Muscle layer of duodenum (tissue), 2 donors: ENCODE data around the gene FBRS.

Source experiments
- H3K27ac ChIP-seq: one replicate; pipeline ENCODE4 v1.7.0; 2013; ENCODE audit warnings: mild to moderate bottlenecking, low read length
- H3K27me3 ChIP-seq: one replicate; pipeline ENCODE4 v1.7.0; 2013; ENCODE audit warnings: low read depth, mild to moderate bottlenecking, control low read depth, low read length
- H3K36me3 ChIP-seq, 2 donors: one replicate each; pipeline ENCODE4 v1.7.0; 2013; ENCODE audit warnings: low read length in 2 of 2, control low read depth in 1 of 2, mild to moderate bottlenecking in 1 of 2; ENCODE audit not compliant: insufficient read depth in 2 of 2, control insufficient read depth in 1 of 2
- H3K4me1 ChIP-seq, 2 donors: one replicate each; pipeline ENCODE4 v1.7.0; 2013; ENCODE audit warnings: low read length in 2 of 2, mild to moderate bottlenecking in 2 of 2, control low read depth in 1 of 2, moderate library complexity in 1 of 2; ENCODE audit not compliant: insufficient read depth in 2 of 2, control insufficient read depth in 1 of 2
- H3K4me3 ChIP-seq, 2 donors: one replicate each; pipeline ENCODE4 v1.7.0; 2013; ENCODE audit warnings: low read length in 2 of 2, low read depth in 1 of 2, mild to moderate bottlenecking in 1 of 2
- H3K9me3 ChIP-seq, 2 donors: one replicate each; pipeline ENCODE4 v1.7.0; 2013; ENCODE audit warnings: low read length in 2 of 2, control low read depth in 1 of 2, mild to moderate bottlenecking in 1 of 2; ENCODE audit not compliant: control insufficient read depth in 1 of 2
- donor health status: healthy.

The FBRS gene

GRCh38 chr16:30647274-30647571 is 11.0 kb upstream of the FBRS start:
- no peaks in the 10 kb centered on the region for H3K27me3 ChIP-seq
- no peaks in the 10 kb centered on the region for H3K9me3 ChIP-seq
- no peak overlapping the region for H3K27ac ChIP-seq
- H3K4me1 ChIP-seq: peaks cover under 1 to 10% of the 10 kb centered on the region in 2 donors
- H3K36me3 ChIP-seq: no peaks in the 10 kb centered on the region
- no peak overlapping the region for H3K4me3 ChIP-seq

GRCh38 chr16:30649725-30650368 is 8.4 kb upstream of the FBRS start:
- H3K9me3 ChIP-seq: no peaks in the 10 kb centered on the region
- no peaks in the 10 kb centered on the region for H3K27me3 ChIP-seq
- H3K27ac ChIP-seq: peak overlapping the region; percentile 95
- peaks cover 3 to 22% of the 10 kb centered on the region in 2 donors for H3K4me1 ChIP-seq
- H3K4me3 ChIP-seq: peak overlapping the region; percentile 76 to 81
- H3K36me3 ChIP-seq: peaks cover 15 to 21% of the 10 kb centered on the region in 2 donors

- no peaks in the 10 kb centered on the region for H3K27me3 ChIP-seq
- peak within 1 kb of the TSS; percentile 81 to 94 for H3K4me3 ChIP-seq
Measured at GRCh38 chr16:30650369-30651123, 7.7 kb upstream of the FBRS start, which contains the start of gene PRR14. PRR14 (plus strand) TSS chr16:30650960; CDS start chr16:30651646, 686 bp downstream.

GRCh38 chr16:30651124-30652004 is 6.9 kb upstream of the FBRS start:
- Histone ChIP-seq H3K4me1 (peaks cover 3 to 22% of the 10 kb centered on the region in 2 donors), H3K27me3 (no peaks in the 10 kb centered on the region), H3K4me3 (peak overlapping the region; percentile 81 to 94), H3K9me3 (no peaks in the 10 kb centered on the region), H3K27ac (peak overlapping the region; percentile 95), H3K36me3 (peaks cover 26 to 37% of the 10 kb centered on the region in 2 donors)

More at GRCh38 chr16:30650369-30651123, 7.7 kb upstream of the FBRS start, which contains the start of gene PRR14:
- peaks cover 20 to 28% of the 10 kb centered on the region in 2 donors for H3K36me3 ChIP-seq
- peaks cover 3 to 22% of the 10 kb centered on the region in 2 donors for H3K4me1 ChIP-seq
- peak within 1 kb of the TSS; percentile 95 for H3K27ac ChIP-seq
- no peaks in the 10 kb centered on the region for H3K9me3 ChIP-seq

- no peaks in the 10 kb centered on the region for H3K9me3 ChIP-seq
Measured at GRCh38 chr16:30652005-30652296, 6.3 kb upstream of the FBRS start.

GRCh38 chr16:30652718-30653117 is 5.5 kb upstream of the FBRS start:
- H3K36me3 ChIP-seq: peaks cover 26 to 41% of the 10 kb centered on the region in 2 donors
- H3K27me3 ChIP-seq: no peaks in the 10 kb centered on the region
- no peak overlapping the region for H3K27ac ChIP-seq
- no peak overlapping the region for H3K4me3 ChIP-seq
- no peaks in the 10 kb centered on the region for H3K9me3 ChIP-seq
- peaks cover 8 to 32% of the 10 kb centered on the region in 2 donors for H3K4me1 ChIP-seq

More at GRCh38 chr16:30652005-30652296, 6.3 kb upstream of the FBRS start:
- peak overlapping the region; percentile 67 for H3K27ac ChIP-seq
- H3K27me3 ChIP-seq: no peaks in the 10 kb centered on the region
- peaks cover 3 to 25% of the 10 kb centered on the region in 2 donors for H3K4me1 ChIP-seq
- peak overlapping the region; percentile 67 to 81 for H3K4me3 ChIP-seq
- peaks cover 26 to 41% of the 10 kb centered on the region in 2 donors for H3K36me3 ChIP-seq

GRCh38 chr16:30654856-30655255 is 3.4 kb upstream of the FBRS start:
- H3K4me1 ChIP-seq: peaks cover 8 to 29% of the 10 kb centered on the region in 2 donors
- no peaks in the 10 kb centered on the region for H3K9me3 ChIP-seq
- no peaks in the 10 kb centered on the region for H3K27me3 ChIP-seq
- H3K27ac ChIP-seq: no peak overlapping the region
- peaks cover 26 to 44% of the 10 kb centered on the region in 2 donors for H3K36me3 ChIP-seq
- H3K4me3 ChIP-seq: no peak overlapping the region

- no peaks in the 10 kb centered on the region for H3K9me3 ChIP-seq
- H3K27ac ChIP-seq: no peak overlapping the region
- H3K4me3 ChIP-seq: no peak overlapping the region
- peaks cover 16 to 34% of the 10 kb centered on the region in 2 donors for H3K4me1 ChIP-seq
- no peaks in the 10 kb centered on the region for H3K27me3 ChIP-seq
- H3K36me3 ChIP-seq: peaks cover 26 to 44% of the 10 kb centered on the region in 2 donors
Measured at GRCh38 chr16:30655815-30656347, 2.4 kb upstream of the FBRS start.

GRCh38 chr16:30656388-30656787 is 1.8 kb upstream of the FBRS start:
- Histone ChIP-seq H3K9me3 (no peaks in the 10 kb centered on the region), H3K36me3 (peaks cover 30 to 45% of the 10 kb centered on the region in 2 donors), H3K4me3 (no peak overlapping the region), H3K27me3 (no peaks in the 10 kb centered on the region), H3K4me1 (peaks cover 21 to 39% of the 10 kb centered on the region in 2 donors), H3K27ac (no peak overlapping the region)

GRCh38 chr16:30656974-30657865 is 1.0 kb upstream of the FBRS start:
- Histone ChIP-seq H3K27ac (peak overlapping the region; percentile 92), H3K4me1 (peaks cover 27 to 43% of the 10 kb centered on the region in 2 donors), H3K9me3 (no peaks in the 10 kb centered on the region), H3K4me3 (peak overlapping the region; percentile 62 to 65), H3K27me3 (no peaks in the 10 kb centered on the region), H3K36me3 (peaks cover 38 to 54% of the 10 kb centered on the region in 2 donors)
